Liver (tissue), 9 donors: ENCODE data around the gene FAM181A. TPM values are rescaled to one million over a fixed set of nuclear protein-coding genes. Genes with fewer than 3 reads are reported as not detected.

Source experiments
- DNase-seq: peaks from one replicate; pipeline ENCODE4 v3.0.0-alpha.2; 2017; ENCODE audit warnings: low spot score
- H3K27ac ChIP-seq, 2 donors: one replicate each; pipeline ENCODE4 v1.7.0; 2013; ENCODE audit warnings: inconsistent platforms in 2 of 2, low read length in 2 of 2, control low read depth in 1 of 2, low read depth in 1 of 2, mild to moderate bottlenecking in 1 of 2
- H3K27me3 ChIP-seq, 4 donors: one replicate each; pipeline versions ENCODE4 v1.6.1 to v1.7.0; 2013; ENCODE audit warnings: low read length in 3 of 4, inconsistent platforms in 1 of 4, mild to moderate bottlenecking in 1 of 4, moderate library complexity in 1 of 4; ENCODE audit not compliant: control insufficient read depth in 4 of 4, insufficient read depth in 4 of 4
- H3K36me3 ChIP-seq, 4 donors: one replicate each; pipeline versions ENCODE4 v1.6.1 to v1.7.0; 2013; ENCODE audit warnings: low read length in 3 of 4, mild to moderate bottlenecking in 3 of 4, low read depth in 1 of 4, moderate library complexity in 1 of 4; ENCODE audit not compliant: control insufficient read depth in 4 of 4, insufficient read depth in 3 of 4
- H3K4me1 ChIP-seq, 4 donors: one replicate each; pipeline versions ENCODE4 v1.6.1 to v1.7.0; 2013; ENCODE audit warnings: low read length in 3 of 4, mild to moderate bottlenecking in 3 of 4, moderate library complexity in 1 of 4; ENCODE audit not compliant: control insufficient read depth in 4 of 4, insufficient read depth in 4 of 4
- H3K4me3 ChIP-seq, 3 donors: one replicate each; pipeline versions ENCODE4 v1.6.1 to v1.7.0; 2013; ENCODE audit warnings: low read length in 3 of 3, control low read depth in 1 of 3, low read depth in 1 of 3, mild to moderate bottlenecking in 1 of 3
- H3K9ac ChIP-seq, 2 donors: one replicate each; pipeline ENCODE4 v1.7.0; 2013; ENCODE audit warnings: low read length in 2 of 2, mild to moderate bottlenecking in 2 of 2, moderate library complexity in 2 of 2, control low read depth in 1 of 2, low read depth in 1 of 2
- H3K9me3 ChIP-seq, 4 donors: one replicate each; pipeline versions ENCODE4 v1.6.1 to v1.7.0; 2013; ENCODE audit warnings: low read length in 3 of 4; ENCODE audit not compliant: control insufficient read depth in 4 of 4
- EGR1 ChIP-seq, 2 donors: IDR thresholded peaks; 2 replicates each; pipeline ENCODE4 v1.6.1; 2016 to 2018; ENCODE audit warnings: antibody characterized with exemption in 2 of 2, low read depth in 2 of 2
- FOXA1 ChIP-seq: IDR thresholded peaks from 2 replicates; pipeline ENCODE4 v1.6.1; 2016; ENCODE audit warnings: antibody characterized with exemption
- FOXA2 ChIP-seq: IDR thresholded peaks from 2 replicates; pipeline ENCODE4 v1.6.1; 2016; ENCODE audit warnings: antibody characterized with exemption
- GABPA ChIP-seq, 2 donors: IDR thresholded peaks in 1 of 2; conservative IDR thresholded peaks in 1 of 2; 2 replicates each; pipeline ENCODE4 v1.6.1; 2016; ENCODE audit warnings: antibody characterized with exemption in 2 of 2, mild to moderate bottlenecking in 1 of 2, moderate library complexity in 1 of 2
- HNF4A ChIP-seq, 2 donors: conservative IDR thresholded peaks; 2 replicates each; pipeline ENCODE4 v1.6.1; 2016; ENCODE audit warnings: antibody characterized with exemption in 2 of 2, mild to moderate bottlenecking in 2 of 2
- HNF4G ChIP-seq: IDR thresholded peaks from 2 replicates; pipeline ENCODE4 v1.6.1; 2016; ENCODE audit warnings: antibody characterized with exemption
- JUND ChIP-seq, 2 donors: IDR thresholded peaks; 2 replicates each; pipeline ENCODE4 v1.6.1; 2016; ENCODE audit warnings: antibody characterized with exemption in 2 of 2
- NR2F2 ChIP-seq: IDR thresholded peaks from 2 replicates; pipeline ENCODE4 v1.6.1; 2016; ENCODE audit warnings: antibody characterized with exemption
- RAD21 ChIP-seq, 2 donors: IDR thresholded peaks; 2 replicates each; pipeline ENCODE4 v1.6.1; 2016; ENCODE audit warnings: antibody characterized with exemption in 2 of 2, mild to moderate bottlenecking in 2 of 2
- SP1 ChIP-seq: IDR thresholded peaks from 2 replicates; pipeline ENCODE4 v1.6.1; 2018; ENCODE audit warnings: antibody characterized with exemption, mild to moderate bottlenecking
- TAF1 ChIP-seq: conservative IDR thresholded peaks from 2 replicates; pipeline ENCODE4 v1.6.1; 2016; ENCODE audit warnings: antibody characterized with exemption, mild to moderate bottlenecking
- YY1 ChIP-seq: IDR thresholded peaks from 2 replicates; pipeline ENCODE4 v1.6.1; 2016; ENCODE audit warnings: antibody characterized with exemption, mild to moderate bottlenecking
- WGBS: extraction: QIAGEN DNeasy Blood & Tissue Kit; methylation state at CpG from one replicate; pipeline ENCODE4 v1.1.7; 2013; 5-methylcytosine and 5-hydroxymethylcytosine counted together
- polyA plus RNA-seq, 2 donors: library from polyadenylated mRNA; stranded (reverse) in 1 of 2; unstranded in 1 of 2; fragments of 200-250 nt in 1 of 2; fragments of >200 nt in 1 of 2; fragmentation: Nextera tagmentation in 1 of 2; extraction: Ambion mirVana in 1 of 2; gene quantifications; one replicate each; pipeline versions ENCODE4 v1.2.1 to v1.2.3, GENCODE V29; 2013 to 2015
- total RNA-seq, 2 donors: library from RNA; depleted of rRNA; stranded (reverse); fragments of >200 nt; gene quantifications; one replicate each; pipeline ENCODE4 v1.2.3, GENCODE V29; 2014
- TF ChIP-seq, protein P1 (sequence below): fragments of 150-350 bp; IDR thresholded peaks from 2 replicates; pipeline ENCODE4 v1.5.1; 2017; ENCODE audit warnings: improper control_type of control experiment, low read depth, low read length; ENCODE audit not compliant: missing input control
- TF ChIP-seq, protein P2 (sequence below): IDR thresholded peaks from 2 replicates; pipeline ENCODE4 v1.6.1; 2016; ENCODE audit warnings: antibody characterized with exemption
- TF ChIP-seq, protein P3 (sequence below): IDR thresholded peaks from 2 replicates; pipeline ENCODE4 v1.6.1; 2016; ENCODE audit warnings: antibody characterized with exemption
- TF ChIP-seq, protein P4 (sequence below): IDR thresholded peaks from 2 replicates; pipeline ENCODE4 v1.6.1; 2016; ENCODE audit warnings: antibody characterized with exemption
- TF ChIP-seq, protein P5 (sequence below): IDR thresholded peaks from 2 replicates; pipeline ENCODE4 v1.6.1; 2016; ENCODE audit warnings: antibody characterized with exemption, mild to moderate bottlenecking
- donor health status: healthy.
- donor health status: healthy.
- donor health status: healthy.
- donor health status: healthy.
- donor health status: healthy.

Gene FAM181A
- total and polyA plus RNA-seq, 4 donors: not detected

DNA sequence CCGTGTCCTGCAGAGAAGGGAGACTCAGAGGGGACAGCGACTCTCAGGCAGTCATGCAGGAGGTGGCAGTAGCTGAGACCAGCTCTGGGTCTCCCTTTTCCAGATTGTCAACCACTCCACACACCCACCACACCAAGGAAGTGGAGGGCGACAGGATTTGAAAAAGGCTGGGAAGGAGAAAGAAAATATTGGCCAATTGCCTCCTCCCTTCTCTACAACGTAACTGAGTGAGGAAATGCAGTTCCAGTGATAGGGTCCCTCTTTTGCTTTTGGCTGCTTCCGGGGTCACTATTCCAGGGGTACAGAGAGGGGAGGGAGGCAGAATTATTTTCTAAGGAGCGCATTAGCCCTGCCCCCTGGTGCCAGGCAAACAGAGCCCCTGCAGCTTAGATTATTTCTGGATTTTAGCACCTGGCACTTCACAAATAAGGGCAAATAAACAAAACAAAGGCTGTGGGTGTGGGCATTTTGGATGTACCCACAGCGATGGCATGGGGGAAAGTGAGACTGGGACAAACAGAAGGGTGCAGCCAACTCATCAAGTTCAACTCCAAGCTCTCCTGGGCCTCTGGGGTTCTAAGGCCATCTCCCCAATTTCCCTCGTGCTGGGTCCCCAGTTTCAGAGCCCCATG, 28.8 kb downstream of the FAM181A start (continued):
- no peak for TF ChIP-seq FOXA1
- TF ChIP-seq TAF1: no peak

DNA sequence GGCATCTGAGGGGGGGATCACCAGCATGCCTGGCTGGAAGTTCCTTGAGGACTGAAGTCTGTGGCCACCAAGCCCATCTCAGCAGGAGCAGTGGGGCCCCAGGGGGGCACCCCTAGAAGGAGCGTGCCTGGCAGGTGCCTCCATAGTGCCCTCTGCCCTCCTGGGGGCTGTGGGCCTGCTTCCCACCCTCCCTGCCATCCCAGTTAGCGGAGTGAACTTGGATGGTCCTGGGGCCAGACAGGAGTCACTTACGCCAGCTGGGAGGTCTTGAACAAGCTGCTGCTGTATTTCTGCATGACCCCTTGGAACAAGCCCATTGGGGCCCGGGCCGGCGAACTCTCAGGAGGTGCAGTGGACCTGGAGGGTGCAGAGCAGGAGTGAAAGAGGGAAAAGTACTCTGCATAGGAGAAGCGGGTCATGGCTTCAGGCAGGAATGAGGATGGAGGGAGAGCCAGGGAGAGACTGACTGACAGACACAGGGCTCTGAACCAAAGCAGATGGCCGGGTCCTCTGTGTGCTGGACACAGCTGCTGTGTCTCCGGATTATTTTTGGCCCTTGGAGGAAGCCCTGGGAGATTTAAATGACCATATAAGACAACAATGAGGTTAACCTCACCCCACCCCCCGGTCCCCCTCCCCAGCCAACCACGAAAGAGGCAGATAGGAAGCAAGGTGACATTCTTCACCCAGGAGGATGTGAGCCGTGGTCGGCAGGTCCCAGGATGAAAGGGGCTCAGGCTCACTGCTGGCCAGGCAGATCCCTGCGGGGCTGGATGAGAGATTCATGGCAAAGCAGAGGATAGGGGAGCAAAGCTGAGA, 29.6 kb downstream of the FAM181A start:
- WGBS: 70% methylated on average over 14 of the region's 14 CpGs
- Histone ChIP-seq H3K4me3 (no peak overlapping the region), H3K9me3 (no peaks in the 10 kb centered on the region), H3K36me3 (no peaks in the 10 kb centered on the region), H3K27ac (no peak overlapping the region), H3K9ac (no peak overlapping the region), H3K4me1 (peaks cover 3 to 13% (median 9%) of the 10 kb centered on the region in 4 donors), H3K27me3 (no peaks in the 10 kb centered on the region)
- DNase-seq: no peak
- TF ChIP-seq YY1: no peak
- TF ChIP-seq RAD21 (IDR thresholded peaks at IDR 0.05): no peak
- TF ChIP-seq, protein P1, sequence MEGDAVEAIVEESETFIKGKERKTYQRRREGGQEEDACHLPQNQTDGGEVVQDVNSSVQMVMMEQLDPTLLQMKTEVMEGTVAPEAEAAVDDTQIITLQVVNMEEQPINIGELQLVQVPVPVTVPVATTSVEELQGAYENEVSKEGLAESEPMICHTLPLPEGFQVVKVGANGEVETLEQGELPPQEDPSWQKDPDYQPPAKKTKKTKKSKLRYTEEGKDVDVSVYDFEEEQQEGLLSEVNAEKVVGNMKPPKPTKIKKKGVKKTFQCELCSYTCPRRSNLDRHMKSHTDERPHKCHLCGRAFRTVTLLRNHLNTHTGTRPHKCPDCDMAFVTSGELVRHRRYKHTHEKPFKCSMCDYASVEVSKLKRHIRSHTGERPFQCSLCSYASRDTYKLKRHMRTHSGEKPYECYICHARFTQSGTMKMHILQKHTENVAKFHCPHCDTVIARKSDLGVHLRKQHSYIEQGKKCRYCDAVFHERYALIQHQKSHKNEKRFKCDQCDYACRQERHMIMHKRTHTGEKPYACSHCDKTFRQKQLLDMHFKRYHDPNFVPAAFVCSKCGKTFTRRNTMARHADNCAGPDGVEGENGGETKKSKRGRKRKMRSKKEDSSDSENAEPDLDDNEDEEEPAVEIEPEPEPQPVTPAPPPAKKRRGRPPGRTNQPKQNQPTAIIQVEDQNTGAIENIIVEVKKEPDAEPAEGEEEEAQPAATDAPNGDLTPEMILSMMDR: no peak
- no peak for TF ChIP-seq SP1
- no peak for TF ChIP-seq TAF1
- TF ChIP-seq GABPA (IDR thresholded peaks at IDR 0.05 in 1 of 2, conservative IDR thresholded peaks at IDR 0.05 in 1 of 2): no peak
- no peak for TF ChIP-seq JUND (IDR thresholded peaks at IDR 0.05)
- no peak for TF ChIP-seq NR2F2
- no peak for TF ChIP-seq HNF4A (conservative IDR thresholded peaks at IDR 0.05)
- no peak for TF ChIP-seq EGR1 (IDR thresholded peaks at IDR 0.05; ENCODE audit: low read depth in 2 of 2)
- TF ChIP-seq, protein P2, sequence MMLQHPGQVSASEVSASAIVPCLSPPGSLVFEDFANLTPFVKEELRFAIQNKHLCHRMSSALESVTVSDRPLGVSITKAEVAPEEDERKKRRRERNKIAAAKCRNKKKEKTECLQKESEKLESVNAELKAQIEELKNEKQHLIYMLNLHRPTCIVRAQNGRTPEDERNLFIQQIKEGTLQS: no peak
- no peak for TF ChIP-seq FOXA2
- TF ChIP-seq, protein P3, sequence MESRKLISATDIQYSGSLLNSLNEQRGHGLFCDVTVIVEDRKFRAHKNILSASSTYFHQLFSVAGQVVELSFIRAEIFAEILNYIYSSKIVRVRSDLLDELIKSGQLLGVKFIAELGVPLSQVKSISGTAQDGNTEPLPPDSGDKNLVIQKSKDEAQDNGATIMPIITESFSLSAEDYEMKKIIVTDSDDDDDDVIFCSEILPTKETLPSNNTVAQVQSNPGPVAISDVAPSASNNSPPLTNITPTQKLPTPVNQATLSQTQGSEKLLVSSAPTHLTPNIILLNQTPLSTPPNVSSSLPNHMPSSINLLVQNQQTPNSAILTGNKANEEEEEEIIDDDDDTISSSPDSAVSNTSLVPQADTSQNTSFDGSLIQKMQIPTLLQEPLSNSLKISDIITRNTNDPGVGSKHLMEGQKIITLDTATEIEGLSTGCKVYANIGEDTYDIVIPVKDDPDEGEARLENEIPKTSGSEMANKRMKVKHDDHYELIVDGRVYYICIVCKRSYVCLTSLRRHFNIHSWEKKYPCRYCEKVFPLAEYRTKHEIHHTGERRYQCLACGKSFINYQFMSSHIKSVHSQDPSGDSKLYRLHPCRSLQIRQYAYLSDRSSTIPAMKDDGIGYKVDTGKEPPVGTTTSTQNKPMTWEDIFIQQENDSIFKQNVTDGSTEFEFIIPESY: no peak
- TF ChIP-seq FOXA1: no peak
- TF ChIP-seq HNF4G: no peak
- TF ChIP-seq, protein P4, sequence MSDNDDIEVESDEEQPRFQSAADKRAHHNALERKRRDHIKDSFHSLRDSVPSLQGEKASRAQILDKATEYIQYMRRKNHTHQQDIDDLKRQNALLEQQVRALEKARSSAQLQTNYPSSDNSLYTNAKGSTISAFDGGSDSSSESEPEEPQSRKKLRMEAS: no peak
- TF ChIP-seq, protein P5, sequence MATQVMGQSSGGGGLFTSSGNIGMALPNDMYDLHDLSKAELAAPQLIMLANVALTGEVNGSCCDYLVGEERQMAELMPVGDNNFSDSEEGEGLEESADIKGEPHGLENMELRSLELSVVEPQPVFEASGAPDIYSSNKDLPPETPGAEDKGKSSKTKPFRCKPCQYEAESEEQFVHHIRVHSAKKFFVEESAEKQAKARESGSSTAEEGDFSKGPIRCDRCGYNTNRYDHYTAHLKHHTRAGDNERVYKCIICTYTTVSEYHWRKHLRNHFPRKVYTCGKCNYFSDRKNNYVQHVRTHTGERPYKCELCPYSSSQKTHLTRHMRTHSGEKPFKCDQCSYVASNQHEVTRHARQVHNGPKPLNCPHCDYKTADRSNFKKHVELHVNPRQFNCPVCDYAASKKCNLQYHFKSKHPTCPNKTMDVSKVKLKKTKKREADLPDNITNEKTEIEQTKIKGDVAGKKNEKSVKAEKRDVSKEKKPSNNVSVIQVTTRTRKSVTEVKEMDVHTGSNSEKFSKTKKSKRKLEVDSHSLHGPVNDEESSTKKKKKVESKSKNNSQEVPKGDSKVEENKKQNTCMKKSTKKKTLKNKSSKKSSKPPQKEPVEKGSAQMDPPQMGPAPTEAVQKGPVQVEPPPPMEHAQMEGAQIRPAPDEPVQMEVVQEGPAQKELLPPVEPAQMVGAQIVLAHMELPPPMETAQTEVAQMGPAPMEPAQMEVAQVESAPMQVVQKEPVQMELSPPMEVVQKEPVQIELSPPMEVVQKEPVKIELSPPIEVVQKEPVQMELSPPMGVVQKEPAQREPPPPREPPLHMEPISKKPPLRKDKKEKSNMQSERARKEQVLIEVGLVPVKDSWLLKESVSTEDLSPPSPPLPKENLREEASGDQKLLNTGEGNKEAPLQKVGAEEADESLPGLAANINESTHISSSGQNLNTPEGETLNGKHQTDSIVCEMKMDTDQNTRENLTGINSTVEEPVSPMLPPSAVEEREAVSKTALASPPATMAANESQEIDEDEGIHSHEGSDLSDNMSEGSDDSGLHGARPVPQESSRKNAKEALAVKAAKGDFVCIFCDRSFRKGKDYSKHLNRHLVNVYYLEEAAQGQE: no peak
